Measurements from ENCODE around the gene ZFP2.

- TF ChIP-seq MAFK (IDR thresholded peaks at IDR 0.05; ENCODE audit: partially characterized antibody) (no peak), CTCF (IDR thresholded peaks at IDR 0.05) (no peak), EP300 (IDR thresholded peaks at IDR 0.05) (no peak), JUN (IDR thresholded peaks at IDR 0.05) (no peak)
Observed at GRCh38 chr5:178851951-178852350, 43.8 kb upstream of the ZFP2 start.

Measured in A549 (cell line).